ENCODE results near the gene IGSF21. TPM values are rescaled to one million over a fixed set of nuclear protein-coding genes. Genes with fewer than 3 reads are reported as not detected.

IGSF21 gene
- polyA plus RNA-seq, 6 donors from 2014 or later, result not detected

DNA sequence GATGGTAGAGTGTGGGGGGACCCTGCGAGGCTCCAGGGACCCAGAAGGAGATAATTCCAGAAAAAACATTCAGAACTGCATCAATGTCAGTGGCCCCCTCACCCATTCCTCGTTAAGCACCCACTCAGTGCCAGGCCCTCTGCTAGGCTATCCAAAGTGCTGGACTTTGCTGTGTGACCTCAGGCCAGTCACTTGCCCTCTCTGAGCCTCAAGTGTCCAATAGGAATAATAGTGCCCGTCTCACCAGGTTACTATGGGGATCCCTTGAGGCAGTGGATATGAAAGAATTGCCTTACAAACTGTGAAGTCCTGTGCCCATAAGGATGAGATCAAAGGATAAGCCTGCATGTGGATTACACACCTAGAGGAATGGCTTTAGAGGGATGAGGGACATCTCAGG lies 83.4 kb downstream of the IGSF21 start:
- Mint-ChIP-seq H3K4me1 (no peaks in the 10 kb centered on the region), H3K4me3 (no peak overlapping the region), H3K27ac (no peak overlapping the region), H3K27me3 (peaks cover 23 to 48% (median 29%) of the 10 kb centered on the region in 3 donors), H3K36me3 (no peaks in the 10 kb centered on the region), H3K9me3 (peaks cover 0 to 14% (median 4%) of the 10 kb centered on the region in 7 donors)
- DNase-seq, result no peak
- ATAC-seq (ENCODE audit: low read depth in 2 of 2), result no peak

DNA sequence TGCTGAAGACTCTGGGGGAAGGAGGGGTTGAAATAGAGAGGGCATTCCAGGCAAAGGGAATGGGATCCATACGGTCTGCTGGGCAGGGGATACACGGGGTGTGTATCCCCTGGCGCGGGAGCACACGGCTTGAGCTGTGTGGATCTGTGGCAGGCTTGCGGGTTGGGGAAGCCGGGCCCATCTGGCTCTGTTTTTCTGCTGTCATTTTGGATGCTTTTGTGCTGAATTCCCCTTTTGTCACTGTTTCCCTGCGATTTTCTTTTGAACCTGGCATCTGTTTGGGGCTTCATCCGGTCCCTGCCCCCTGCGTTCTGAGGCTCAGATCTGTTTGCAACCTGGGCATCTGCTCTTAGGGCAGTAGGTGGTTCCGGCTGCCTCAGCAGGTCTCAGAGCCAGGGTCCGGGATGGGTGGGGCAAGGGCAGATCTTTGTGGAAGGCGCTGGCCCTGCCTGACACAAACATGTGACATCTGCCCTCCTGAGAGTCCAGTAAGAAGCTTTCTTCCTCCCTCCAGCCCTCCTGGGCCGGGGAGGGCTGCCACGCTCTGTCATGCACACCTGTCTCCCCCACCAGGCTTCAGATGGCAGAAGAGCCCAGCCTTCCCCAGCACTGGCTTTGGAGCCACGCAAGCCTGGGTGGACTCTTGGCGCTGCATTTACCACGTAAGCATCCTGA lies 84.0 kb downstream of the IGSF21 start:
- Mint-ChIP-seq H3K27ac (no peak overlapping the region), H3K27me3 (peaks cover 25 to 46% (median 29%) of the 10 kb centered on the region in 3 donors), H3K9me3 (peaks cover 0 to 14% (median 4%) of the 10 kb centered on the region in 7 donors), H3K4me3 (no peak overlapping the region), H3K4me1 (no peaks in the 10 kb centered on the region), H3K36me3 (no peaks in the 10 kb centered on the region)
- ATAC-seq (ENCODE audit: low read depth in 2 of 2), result no peak
- DNase-seq, result no peak

DNA sequence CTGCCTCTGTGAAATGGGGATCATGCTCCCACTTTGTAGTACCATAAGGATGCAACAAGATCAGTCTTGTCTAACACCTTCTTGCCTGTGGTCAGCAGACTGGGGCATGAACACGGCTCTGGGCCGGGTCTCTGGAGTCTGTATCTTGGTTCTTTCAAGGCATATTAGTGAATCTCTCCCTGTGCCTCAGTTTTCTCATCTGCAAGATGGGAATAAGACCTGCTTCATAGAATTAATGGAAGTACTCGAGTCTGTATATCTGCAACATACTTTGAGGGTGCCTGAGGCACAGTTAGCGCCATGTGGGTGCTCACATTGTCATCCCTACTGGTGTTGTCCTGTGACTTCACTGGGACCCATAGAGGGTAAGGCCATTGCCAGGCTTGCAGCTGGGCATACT lies 84.6 kb downstream of the IGSF21 start:
- ATAC-seq (ENCODE audit: low read depth in 2 of 2) (no peak), DNase-seq (no peak)
- Mint-ChIP-seq H3K36me3 (no peaks in the 10 kb centered on the region), H3K4me3 (peak overlapping the region in 1 of 8 donors; percentile 53), H3K27ac (peak overlapping the region in 1 of 6 donors; percentile 72), H3K27me3 (peaks cover 19 to 41% (median 32%) of the 10 kb centered on the region in 3 donors), H3K4me1 (no peaks in the 10 kb centered on the region), H3K9me3 (peaks cover 0 to 14% (median 4%) of the 10 kb centered on the region in 7 donors)

DNA sequence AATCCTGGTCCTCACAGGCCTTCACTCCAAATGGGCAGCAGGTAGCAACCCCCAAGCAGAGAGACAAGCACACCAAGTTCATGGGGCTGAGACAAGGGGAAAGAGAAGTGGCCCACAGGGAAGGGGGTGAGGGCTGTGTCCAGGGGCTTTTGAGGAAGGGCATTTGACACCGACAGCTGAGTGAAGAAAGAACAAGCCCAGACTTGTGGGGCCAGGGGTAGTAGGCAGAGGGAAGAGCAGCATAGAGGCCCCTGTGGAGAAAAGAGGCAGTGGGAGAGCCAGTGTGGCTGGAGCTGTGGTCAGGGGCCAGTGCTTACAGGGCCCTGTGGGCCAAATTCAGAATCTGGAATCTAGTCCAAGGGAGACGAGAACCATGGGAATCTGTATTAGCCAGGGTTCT lies 85.4 kb downstream of the IGSF21 start:
- DNase-seq, result no peak
- peaks cover 0 to 14% (median 4%) of the 10 kb centered on the region in 7 donors for H3K9me3 Mint-ChIP-seq
- H3K27me3 Mint-ChIP-seq, result peaks cover 18 to 41% (median 32%) of the 10 kb centered on the region in 3 donors
- no peak for ATAC-seq (ENCODE audit: low read depth in 2 of 2)
- H3K4me1 Mint-ChIP-seq, result no peaks in the 10 kb centered on the region
- no peaks in the 10 kb centered on the region for H3K36me3 Mint-ChIP-seq
- no peak overlapping the region for H3K27ac Mint-ChIP-seq
- no peak overlapping the region for H3K4me3 Mint-ChIP-seq

DNA sequence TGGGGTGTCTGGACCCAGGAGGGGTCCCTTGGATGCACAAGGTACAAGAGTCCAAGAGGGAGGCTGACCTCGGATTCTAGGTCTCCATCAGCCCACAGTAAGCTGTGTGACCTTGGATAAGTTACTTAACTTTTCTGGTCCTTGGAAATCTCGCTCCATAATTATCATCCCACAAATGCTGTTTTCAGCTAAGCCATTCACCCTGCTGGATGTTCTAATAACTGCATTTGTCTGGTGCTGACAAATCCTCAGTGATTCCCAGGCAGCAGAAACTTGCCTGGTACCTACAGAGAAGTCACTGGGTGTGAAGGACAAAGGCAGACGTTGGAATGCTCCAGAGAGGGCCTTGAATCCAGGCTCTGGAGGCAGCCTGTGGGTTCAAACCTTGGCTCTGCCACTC lies 89.7 kb downstream of the IGSF21 start:
- H3K36me3 Mint-ChIP-seq, result no peaks in the 10 kb centered on the region

DNA sequence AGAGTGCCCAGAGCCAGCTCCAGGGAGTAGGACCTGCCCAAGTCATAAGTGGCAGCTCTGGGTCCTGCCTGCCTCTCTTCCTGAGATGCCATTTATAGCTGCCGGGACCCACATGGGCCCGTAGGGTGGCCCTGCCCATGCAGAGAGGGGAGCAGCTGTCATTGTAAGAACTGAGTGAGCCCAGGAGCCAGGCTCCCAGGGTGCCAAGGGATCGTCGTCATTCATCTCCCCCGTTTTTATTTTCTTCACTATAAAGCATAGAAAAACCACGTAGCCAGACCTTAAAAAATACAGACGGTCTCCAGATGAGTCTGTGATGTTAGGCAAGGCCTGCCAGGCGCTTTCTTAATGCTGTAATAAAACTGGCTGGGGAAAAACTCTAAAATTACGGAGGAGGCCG lies 90.7 kb downstream of the IGSF21 start:
- Mint-ChIP-seq H3K4me1 (no peaks in the 10 kb centered on the region), H3K9me3 (peaks cover 2 to 14% (median 4%) of the 10 kb centered on the region in 7 donors), H3K27ac (no peak overlapping the region), H3K4me3 (no peak overlapping the region), H3K27me3 (peaks cover 18 to 57% (median 56%) of the 10 kb centered on the region in 3 donors), H3K36me3 (no peaks in the 10 kb centered on the region)
- no peak for DNase-seq
- ATAC-seq (ENCODE audit: low read depth in 2 of 2), result no peak

More for the DNA sequence above, 89.7 kb downstream of the IGSF21 start:
- DNase-seq (no peak), ATAC-seq (ENCODE audit: low read depth in 2 of 2) (no peak)
- no peak overlapping the region for H3K27ac Mint-ChIP-seq
- no peak overlapping the region for H3K4me3 Mint-ChIP-seq
- H3K4me1 Mint-ChIP-seq, result no peaks in the 10 kb centered on the region
- H3K27me3 Mint-ChIP-seq, result peaks cover 18 to 64% (median 62%) of the 10 kb centered on the region in 3 donors
- H3K9me3 Mint-ChIP-seq, result peaks cover 2 to 14% (median 4%) of the 10 kb centered on the region in 7 donors

DNA sequence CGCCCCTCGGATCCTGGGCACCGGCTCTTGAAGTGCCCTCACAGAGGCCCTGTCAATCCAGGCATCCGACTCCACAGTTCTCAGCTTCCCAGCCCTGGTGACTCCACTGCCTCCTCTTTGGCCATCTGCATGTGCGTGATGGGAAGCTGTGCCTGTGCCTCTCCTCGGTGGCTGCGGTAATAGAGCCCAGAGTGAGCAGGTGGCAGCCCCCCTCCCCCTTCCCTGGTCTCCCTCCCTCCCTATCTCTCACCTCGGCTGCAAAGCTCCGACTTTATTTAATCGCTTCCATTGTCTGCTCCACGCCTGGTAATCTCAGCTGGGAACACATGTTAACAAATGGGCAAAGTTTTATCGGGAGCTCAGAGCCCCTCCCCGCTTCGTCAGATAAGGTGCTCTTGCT lies 91.9 kb downstream of the IGSF21 start:
- H3K36me3 Mint-ChIP-seq, result no peaks in the 10 kb centered on the region
- H3K9me3 Mint-ChIP-seq, result peaks cover 2 to 12% (median 3%) of the 10 kb centered on the region in 7 donors
- H3K27ac Mint-ChIP-seq, result no peak overlapping the region
- no peak for DNase-seq
- H3K4me1 Mint-ChIP-seq, result no peaks in the 10 kb centered on the region
- peaks cover 17 to 59% (median 57%) of the 10 kb centered on the region in 3 donors for H3K27me3 Mint-ChIP-seq
- no peak overlapping the region for H3K4me3 Mint-ChIP-seq
- no peak for ATAC-seq (ENCODE audit: low read depth in 2 of 2)

DNA sequence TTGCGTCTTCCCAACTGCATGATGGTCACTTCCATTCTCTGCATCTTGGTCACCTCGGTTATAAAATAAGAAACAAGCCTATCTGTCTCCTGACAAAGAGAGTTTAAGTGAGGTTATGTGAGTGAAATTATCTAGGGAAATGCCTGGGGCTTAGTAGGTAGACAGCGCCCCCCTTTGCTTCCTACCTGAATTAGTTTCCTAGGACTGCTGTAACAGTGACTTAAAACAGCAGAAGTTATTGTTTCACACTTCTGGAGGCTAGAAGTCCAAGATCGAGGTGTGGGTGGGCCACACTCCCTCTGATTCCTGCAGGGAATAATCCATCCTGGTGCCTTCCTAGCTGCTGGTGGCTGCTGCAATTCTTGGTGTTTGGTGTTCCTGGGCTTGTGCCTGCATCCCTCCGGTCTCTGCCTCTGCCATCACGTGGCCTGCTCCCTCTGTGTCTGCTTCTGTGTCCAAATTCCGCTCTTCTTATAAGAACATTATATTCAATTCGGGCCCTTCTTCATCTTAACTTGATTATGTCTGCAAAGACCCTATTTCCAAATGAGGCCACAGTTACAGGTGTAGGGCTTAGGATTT lies 92.6 kb downstream of the IGSF21 start:
- no peak overlapping the region for H3K27ac Mint-ChIP-seq
- no peaks in the 10 kb centered on the region for H3K4me1 Mint-ChIP-seq
- H3K9me3 Mint-ChIP-seq, result peaks cover 0 to 5% (median 2%) of the 10 kb centered on the region in 7 donors
- H3K27me3 Mint-ChIP-seq, result peaks cover 10 to 58% (median 56%) of the 10 kb centered on the region in 3 donors
- no peaks in the 10 kb centered on the region for H3K36me3 Mint-ChIP-seq
- DNase-seq (no peak), ATAC-seq (ENCODE audit: low read depth in 2 of 2) (no peak)
- no peak overlapping the region for H3K4me3 Mint-ChIP-seq

DNA sequence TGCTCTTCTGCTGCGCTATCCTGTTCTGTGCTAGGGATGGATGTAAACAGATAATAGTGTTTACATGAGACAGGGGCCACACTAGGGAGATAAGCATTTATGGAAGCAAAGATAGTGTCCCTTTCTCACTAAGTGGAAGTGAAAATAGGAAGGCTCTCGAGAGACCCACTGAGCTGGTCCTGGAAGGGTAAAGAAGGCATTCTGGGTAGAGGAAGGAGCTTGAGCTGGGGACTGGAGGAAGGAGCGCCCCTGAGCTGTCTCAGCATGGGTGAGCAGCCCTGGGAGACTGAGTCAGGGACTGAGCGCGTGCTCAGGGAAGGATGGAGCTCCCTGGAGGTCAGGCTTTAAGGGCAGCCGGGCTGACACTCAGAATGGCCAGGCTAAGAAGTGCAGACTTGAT lies 93.3 kb downstream of the IGSF21 start:
- Mint-ChIP-seq H3K36me3 (no peaks in the 10 kb centered on the region), H3K9me3 (peaks cover 0 to 6% (median 2%) of the 10 kb centered on the region in 7 donors), H3K27me3 (peaks cover 10 to 51% (median 50%) of the 10 kb centered on the region in 3 donors), H3K27ac (no peak overlapping the region), H3K4me3 (no peak overlapping the region), H3K4me1 (no peaks in the 10 kb centered on the region)
- no peak for DNase-seq
- no peak for ATAC-seq (ENCODE audit: low read depth in 2 of 2)

DNA sequence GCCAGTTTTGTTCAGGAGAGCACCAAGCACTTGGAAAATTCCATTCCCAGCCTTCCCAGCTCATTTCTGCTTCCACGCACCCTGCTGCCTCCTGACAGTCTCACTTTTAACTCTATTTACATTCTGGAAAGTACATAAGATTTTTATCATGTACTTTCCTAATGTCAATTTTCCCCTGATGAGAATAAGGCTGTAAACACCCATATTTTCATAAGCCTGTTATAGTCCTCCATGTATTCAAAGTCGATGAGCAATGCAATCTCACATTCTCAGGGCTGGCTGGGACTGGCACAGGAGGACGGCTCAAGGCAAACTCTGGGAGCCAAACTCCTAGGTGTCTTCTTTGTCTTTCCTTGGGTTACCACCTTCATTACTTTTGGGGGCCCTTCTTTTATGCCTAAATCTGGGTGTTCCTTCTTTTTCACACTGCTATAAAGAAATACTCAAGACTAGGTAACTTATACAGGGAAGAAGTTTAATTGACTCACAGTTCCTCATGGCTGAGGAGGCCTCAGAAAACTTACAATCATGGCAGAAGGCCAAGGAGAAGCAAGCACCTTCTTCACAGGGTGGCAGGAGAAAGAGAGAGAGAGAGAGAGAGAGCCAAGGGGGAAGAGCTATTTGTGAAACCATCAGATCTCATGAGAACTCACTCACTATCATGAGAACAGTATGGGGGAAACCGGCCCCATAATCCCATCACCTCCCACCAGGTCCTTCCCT lies 94.6 kb downstream of the IGSF21 start:
- Mint-ChIP-seq H3K4me3 (peak overlapping the region in 1 of 8 donors; percentile 73), H3K4me1 (no peaks in the 10 kb centered on the region), H3K36me3 (no peaks in the 10 kb centered on the region), H3K27ac (peak overlapping the region in 1 of 6 donors; percentile 30), H3K27me3 (peaks cover 13 to 53% (median 41%) of the 10 kb centered on the region in 3 donors), H3K9me3 (peaks cover 2 to 12% (median 9%) of the 10 kb centered on the region in 7 donors)
- DNase-seq, result no peak
- ATAC-seq (ENCODE audit: low read depth in 2 of 2), result no peak

DNA sequence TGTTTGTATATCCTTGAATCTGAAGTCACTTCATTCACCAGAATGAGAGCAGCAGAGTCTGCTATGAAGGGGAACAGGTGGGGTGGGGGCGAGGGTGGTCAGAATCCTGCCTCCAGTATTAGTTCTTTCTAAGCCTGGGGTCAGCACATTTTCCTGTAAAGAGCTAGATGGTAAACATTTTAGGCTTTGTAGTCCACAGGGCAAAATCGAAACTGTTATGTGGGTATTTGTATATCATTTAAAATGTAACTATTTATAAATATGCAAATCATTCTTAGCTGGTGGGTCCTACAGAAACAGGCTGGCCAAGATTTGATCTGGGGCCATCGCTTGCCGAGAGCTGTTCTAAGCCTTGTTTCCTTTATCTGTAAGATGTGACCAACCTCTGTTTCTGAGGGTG lies 96.0 kb downstream of the IGSF21 start:
- no peak overlapping the region for H3K4me3 Mint-ChIP-seq
- no peaks in the 10 kb centered on the region for H3K4me1 Mint-ChIP-seq
- peaks cover 13 to 53% (median 36%) of the 10 kb centered on the region in 3 donors for H3K27me3 Mint-ChIP-seq
- ATAC-seq (ENCODE audit: low read depth in 2 of 2) (no peak), DNase-seq (no peak)
- H3K36me3 Mint-ChIP-seq, result no peaks in the 10 kb centered on the region
- no peak overlapping the region for H3K27ac Mint-ChIP-seq
- H3K9me3 Mint-ChIP-seq, result peaks cover 2 to 17% (median 10%) of the 10 kb centered on the region in 7 donors

DNA sequence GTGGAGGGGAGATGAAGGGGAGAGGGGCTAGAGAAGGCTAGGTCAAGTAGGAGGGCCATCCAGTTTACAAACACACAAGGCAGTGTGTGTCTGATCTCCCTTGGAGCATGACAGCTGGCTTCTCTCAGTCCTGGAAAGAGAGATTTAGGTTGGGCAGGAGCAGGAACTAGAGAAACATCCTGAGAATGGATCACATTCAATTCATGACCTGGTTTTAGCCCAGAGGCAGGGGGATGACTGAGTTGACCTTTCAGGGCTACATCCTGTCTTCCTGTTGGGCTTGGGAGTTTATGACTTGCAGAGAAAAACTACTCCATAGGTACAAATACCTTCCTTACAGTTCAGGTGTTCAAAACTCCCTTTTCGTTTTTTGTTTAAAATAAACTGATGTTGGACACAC lies 97.0 kb downstream of the IGSF21 start:
- ATAC-seq (ENCODE audit: low read depth in 2 of 2) (no peak), DNase-seq (no peak)
- Mint-ChIP-seq H3K36me3 (no peaks in the 10 kb centered on the region), H3K4me3 (no peak overlapping the region), H3K27me3 (peaks cover 16 to 50% (median 30%) of the 10 kb centered on the region in 3 donors), H3K27ac (no peak overlapping the region), H3K9me3 (peaks cover 2 to 17% (median 11%) of the 10 kb centered on the region in 7 donors), H3K4me1 (no peaks in the 10 kb centered on the region)

DNA sequence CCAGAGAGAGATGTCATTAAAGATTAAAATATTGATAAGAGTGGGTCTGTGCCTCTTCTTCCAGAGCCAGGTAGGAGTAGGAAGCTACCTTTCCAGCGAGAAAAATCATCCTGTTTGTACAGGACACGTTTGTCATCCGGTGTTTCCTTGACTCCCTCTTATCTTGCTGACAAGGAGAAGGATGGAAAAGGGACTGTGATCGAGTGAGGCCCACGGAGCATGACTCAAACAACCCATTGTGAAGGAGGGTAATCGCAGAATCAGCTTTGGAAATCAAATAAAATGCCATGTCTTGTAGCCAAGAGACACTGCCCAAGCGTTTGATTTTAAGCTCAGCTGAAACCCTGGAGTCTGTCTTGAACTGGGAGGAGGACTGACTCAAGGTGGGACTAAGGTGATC lies 97.7 kb downstream of the IGSF21 start:
- Mint-ChIP-seq H3K4me3 (no peak overlapping the region), H3K36me3 (no peaks in the 10 kb centered on the region), H3K4me1 (no peaks in the 10 kb centered on the region), H3K9me3 (peaks cover 2 to 17% (median 11%) of the 10 kb centered on the region in 7 donors), H3K27ac (no peak overlapping the region), H3K27me3 (peaks cover 16 to 44% (median 26%) of the 10 kb centered on the region in 3 donors)
- ATAC-seq (ENCODE audit: low read depth in 2 of 2) (no peak), DNase-seq (no peak)
